Transverse colon (tissue), 4 donors: Measurements from ENCODE around the gene PPFIA1. TPM values are rescaled to one million over a fixed set of nuclear protein-coding genes. Genes with fewer than 3 reads are reported as not detected.

Source experiments
- DNase-seq: peaks from one replicate; pipeline ENCODE4 v3.0.0-alpha.2; 2019
- H3K27ac ChIP-seq, 4 donors: fragments of 200-600 bp; sonication (generic); 2 replicates each; pipeline ENCODE4 v1.5.1; 2016 to 2018; ENCODE audit warnings: inconsistent platforms in 4 of 4
- H3K27me3 ChIP-seq: fragments of 200-600 bp; sonication (generic); 2 replicates; pipeline ENCODE4 v1.5.1; 2017; ENCODE audit warnings: inconsistent platforms
- H3K36me3 ChIP-seq, 4 donors: fragments of 200-600 bp; sonication (generic); 2 replicates each; pipeline ENCODE4 v1.5.1; 2017 to 2019; ENCODE audit warnings: inconsistent platforms in 4 of 4
- H3K4me1 ChIP-seq, 4 donors: fragments of 200-600 bp; sonication (generic); 2 replicates each; pipeline ENCODE4 v1.5.1; 2017 to 2020; ENCODE audit warnings: inconsistent platforms in 4 of 4
- H3K4me3 ChIP-seq, 4 donors: fragments of 200-600 bp; sonication (generic); 1 replicate in 1 of 4; 2 replicates in 3 of 4; pipeline versions ENCODE4 v1.5.1 to v1.6.1; 2017 to 2019; ENCODE audit warnings: inconsistent platforms in 4 of 4
- H3K9me3 ChIP-seq, 2 donors: fragments of 200-600 bp; sonication (generic); 2 replicates each; pipeline ENCODE4 v1.5.1; 2017 to 2019; ENCODE audit warnings: inconsistent platforms in 2 of 2
- EP300 ChIP-seq: sonication (generic); formaldehyde crosslinking; IDR thresholded peaks from one replicate; pipeline ENCODE4 v1.6.1; 2017; ENCODE audit warnings: antibody characterized with exemption, low read depth
- POLR2A ChIP-seq: fragments of 450-650 bp; IDR thresholded peaks from one replicate; pipeline ENCODE4 v1.6.1; 2016; ENCODE audit warnings: antibody characterized with exemption, mild to moderate bottlenecking, moderate library complexity
- POLR2AphosphoS5 ChIP-seq, 3 donors: sonication (generic); formaldehyde crosslinking; IDR thresholded peaks; one replicate each; pipeline ENCODE4 v1.6.1; 2016; ENCODE audit warnings: antibody characterized with exemption in 3 of 3
- WGBS, 2 donors: methylation state at CpG; one replicate each; pipeline ENCODE4 v1.1.5; 2018; ENCODE audit warnings: low coverage in 1 of 2; 5-methylcytosine and 5-hydroxymethylcytosine counted together
- in situ Hi-C, 4 donors: fragments of 200-750 bp; cut with MboI; loops; one replicate each; pipeline versions ENCODE4 v1.15.0 to v1.15.1; 2017; ENCODE audit warnings: low sequenced_read_pairs in 3 of 4, low pct_ligation_motif_present in 1 of 4, low pct_unique_long_range_greater_than_20kb in 1 of 4
- intact Hi-C: fragments of 100-400 bp; cut with DNase I; formaldehyde crosslinking; loops from one replicate; pipeline ENCODE4 v1.15.1; 2023; ENCODE audit warnings: low total_unique reads
- total RNA-seq, 4 donors: library from RNA; depleted of rRNA; stranded (reverse); fragments of >200 nt; gene quantifications; one replicate each; pipeline ENCODE4 v1.1.0, GENCODE V29; 2016
- TF ChIP-seq, protein P1 (sequence below), 5 experiments: fragments of 200-600 bp in 3 of 5; fragments of 450-650 bp in 2 of 5; sonication (generic) in 3 of 5; IDR thresholded peaks; 1 replicate in 2 of 5; 2 replicates in 3 of 5; pipeline ENCODE4 v1.5.1; 2016 to 2017; ENCODE audit warnings: antibody characterized with exemption in 5 of 5, inconsistent platforms in 3 of 5, mild to moderate bottlenecking in 2 of 5, moderate library complexity in 1 of 5

PPFIA1 gene
- total RNA-seq, 4 donors from 2014 or later: 42.6 to 143 (median 72.8) TPM

DNA sequence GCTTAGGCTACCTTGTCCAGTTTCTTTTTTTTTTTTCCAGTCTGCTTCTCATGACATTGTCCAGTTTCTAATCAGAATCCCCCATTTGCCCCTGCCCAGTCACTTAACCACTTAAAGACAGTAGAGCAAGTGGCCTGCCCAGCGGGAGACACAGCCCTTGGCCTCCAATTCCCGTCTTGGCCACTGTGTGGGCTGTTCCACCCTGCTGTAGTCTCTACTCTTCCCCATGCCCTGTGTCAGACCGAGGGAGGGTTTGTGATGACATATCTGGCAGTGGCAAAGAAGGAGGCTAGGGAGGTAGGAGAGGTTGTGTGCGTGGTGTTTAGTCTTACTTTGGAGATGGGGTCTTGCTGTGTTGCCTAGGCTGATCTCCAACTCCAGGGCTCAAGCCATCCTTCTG lies 11.5 kb downstream of the PPFIA1 start:
- Histone ChIP-seq H3K36me3 (peaks cover 0 to 32% (median 6%) of the 10 kb centered on the region in 4 donors), H3K4me1 (peaks cover 0 to 8% (median 0%) of the 10 kb centered on the region in 4 donors), H3K9me3 (no peaks in the 10 kb centered on the region), H3K4me3 (no peak overlapping the region), H3K27ac (no peak overlapping the region), H3K27me3 (no peaks in the 10 kb centered on the region)
- TF ChIP-seq, protein P1, sequence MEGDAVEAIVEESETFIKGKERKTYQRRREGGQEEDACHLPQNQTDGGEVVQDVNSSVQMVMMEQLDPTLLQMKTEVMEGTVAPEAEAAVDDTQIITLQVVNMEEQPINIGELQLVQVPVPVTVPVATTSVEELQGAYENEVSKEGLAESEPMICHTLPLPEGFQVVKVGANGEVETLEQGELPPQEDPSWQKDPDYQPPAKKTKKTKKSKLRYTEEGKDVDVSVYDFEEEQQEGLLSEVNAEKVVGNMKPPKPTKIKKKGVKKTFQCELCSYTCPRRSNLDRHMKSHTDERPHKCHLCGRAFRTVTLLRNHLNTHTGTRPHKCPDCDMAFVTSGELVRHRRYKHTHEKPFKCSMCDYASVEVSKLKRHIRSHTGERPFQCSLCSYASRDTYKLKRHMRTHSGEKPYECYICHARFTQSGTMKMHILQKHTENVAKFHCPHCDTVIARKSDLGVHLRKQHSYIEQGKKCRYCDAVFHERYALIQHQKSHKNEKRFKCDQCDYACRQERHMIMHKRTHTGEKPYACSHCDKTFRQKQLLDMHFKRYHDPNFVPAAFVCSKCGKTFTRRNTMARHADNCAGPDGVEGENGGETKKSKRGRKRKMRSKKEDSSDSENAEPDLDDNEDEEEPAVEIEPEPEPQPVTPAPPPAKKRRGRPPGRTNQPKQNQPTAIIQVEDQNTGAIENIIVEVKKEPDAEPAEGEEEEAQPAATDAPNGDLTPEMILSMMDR (IDR thresholded peaks at IDR 0.05): no peak
- TF ChIP-seq POLR2AphosphoS5 (IDR thresholded peaks at IDR 0.05) (no peak), EP300 (no peak), POLR2A (no peak)
- 97% methylated on average over 4 of the region's 4 CpGs; no CpG with 5 or more reads in 1 of the 2 donors for WGBS, 2 donors
- intact Hi-C loops (no loop called here), in situ Hi-C loops (no loop called here)
- DNase-seq: no peak

DNA sequence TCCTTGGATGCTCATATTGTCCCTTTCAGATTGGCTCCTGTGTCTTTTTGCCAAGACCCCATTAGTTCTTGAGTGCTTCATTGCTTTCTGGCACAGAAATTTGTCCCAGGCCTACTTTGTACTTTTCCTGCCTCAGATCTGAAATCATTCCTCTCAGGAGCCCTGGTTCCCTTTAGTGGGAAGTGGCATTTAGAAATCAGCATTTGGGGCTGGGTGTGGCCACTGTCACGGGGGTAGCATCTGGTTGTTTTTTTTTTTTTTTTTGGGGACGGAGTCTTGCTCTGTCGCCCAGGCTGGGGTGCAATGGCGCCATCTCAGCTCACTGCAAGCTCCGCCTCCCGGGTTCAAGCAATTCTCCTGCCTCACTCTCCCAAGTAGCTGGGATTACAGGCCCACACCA lies 18.2 kb downstream of the PPFIA1 start:
- no peak overlapping the region for H3K4me3 ChIP-seq
- H3K9me3 ChIP-seq: no peaks in the 10 kb centered on the region
- peaks cover 0 to 15% (median 6%) of the 10 kb centered on the region in 4 donors for H3K36me3 ChIP-seq
- in situ Hi-C loops: no loop called here
- no peaks in the 10 kb centered on the region for H3K4me1 ChIP-seq
- no peak overlapping the region for H3K27ac ChIP-seq
- intact Hi-C loops: no loop called here
- no peak for DNase-seq
- WGBS, 2 donors: 91 to 96% methylated on average over 3 to 6 of the region's 6 CpGs
- TF ChIP-seq POLR2A: no peak
- no peak for TF ChIP-seq POLR2AphosphoS5 (IDR thresholded peaks at IDR 0.05)
- TF ChIP-seq, protein P1 (IDR thresholded peaks at IDR 0.05): no peak
- TF ChIP-seq EP300: no peak
- H3K27me3 ChIP-seq: no peaks in the 10 kb centered on the region

DNA sequence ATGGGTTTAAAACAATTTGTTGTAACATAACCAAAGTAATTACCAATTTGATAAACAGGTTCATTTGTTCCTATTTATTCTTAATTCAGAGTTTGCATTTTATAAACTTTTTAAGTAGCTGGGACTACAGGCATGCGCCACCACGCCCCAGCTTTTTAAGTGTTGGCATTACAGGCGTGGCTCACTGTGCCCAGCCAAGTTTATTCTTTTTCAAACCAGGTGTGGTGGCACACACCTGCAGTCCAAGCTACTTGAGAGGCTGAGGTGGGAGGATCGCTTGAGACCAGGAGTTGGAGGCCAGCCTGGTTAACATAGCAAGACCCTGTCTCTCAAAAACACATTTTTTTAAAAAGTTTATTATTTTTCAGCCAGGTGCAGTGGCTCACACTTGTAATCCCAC lies 19.1 kb downstream of the PPFIA1 start:
- TF ChIP-seq POLR2A (no peak), POLR2AphosphoS5 (IDR thresholded peaks at IDR 0.05) (no peak), EP300 (no peak)
- TF ChIP-seq, protein P1 (IDR thresholded peaks at IDR 0.05): no peak
- no peaks in the 10 kb centered on the region for H3K9me3 ChIP-seq
- no peaks in the 10 kb centered on the region for H3K27me3 ChIP-seq
- in situ Hi-C loops: no loop called here
- peaks cover 0 to 19% (median 3%) of the 10 kb centered on the region in 4 donors for H3K36me3 ChIP-seq
- DNase-seq: no peak
- no peak overlapping the region for H3K4me3 ChIP-seq
- WGBS, 2 donors: 60 to 93% methylated on average over 1 to 4 of the region's 4 CpGs
- intact Hi-C loops: no loop called here
- no peak overlapping the region for H3K27ac ChIP-seq
- H3K4me1 ChIP-seq: no peaks in the 10 kb centered on the region

DNA sequence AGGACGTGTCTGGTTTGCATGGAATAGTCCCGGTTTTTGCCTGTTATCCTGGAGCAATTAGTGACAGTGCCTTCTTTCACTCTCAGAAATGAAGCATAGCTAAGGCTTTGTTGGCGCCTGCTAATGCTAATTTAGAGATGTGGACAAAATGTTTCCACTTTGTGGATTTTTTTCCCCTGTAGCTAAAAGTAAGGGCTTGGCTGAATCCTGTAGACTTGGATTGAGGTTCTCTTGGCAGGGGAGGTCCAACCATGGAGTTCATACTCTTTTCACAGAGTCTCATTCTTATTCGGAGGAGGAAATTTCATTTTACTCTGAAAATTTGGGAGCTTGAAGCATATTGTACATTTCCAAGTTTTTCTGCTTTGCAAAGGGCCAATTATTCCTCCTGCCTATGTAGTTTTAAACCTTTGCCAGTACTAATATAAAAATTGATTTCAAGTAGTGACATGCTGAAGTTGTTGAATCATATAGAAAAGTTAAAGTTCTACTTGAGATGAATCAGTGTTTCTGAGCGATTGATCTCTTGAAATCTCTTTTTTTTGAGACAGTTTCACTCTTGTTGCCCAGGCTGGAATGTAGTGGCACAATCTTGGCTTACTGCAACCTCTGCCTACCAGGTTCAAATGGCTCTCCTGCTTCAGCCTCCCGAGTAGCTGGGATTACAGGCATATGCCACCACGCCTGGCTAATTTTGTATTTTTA lies 20.0 kb downstream of the PPFIA1 start:
- Histone ChIP-seq H3K36me3 (peaks cover 0 to 19% (median 0%) of the 10 kb centered on the region in 4 donors), H3K4me3 (no peak overlapping the region), H3K9me3 (no peaks in the 10 kb centered on the region), H3K27ac (no peak overlapping the region), H3K4me1 (no peaks in the 10 kb centered on the region), H3K27me3 (no peaks in the 10 kb centered on the region)
- in situ Hi-C loops: no loop called here
- intact Hi-C loops: no loop called here
- 81 to 85% methylated on average over 4 to 7 of the region's 7 CpGs for WGBS, 2 donors
- no peak for DNase-seq
- TF ChIP-seq POLR2AphosphoS5 (IDR thresholded peaks at IDR 0.05) (no peak), POLR2A (no peak), EP300 (no peak)
- TF ChIP-seq, protein P1 (IDR thresholded peaks at IDR 0.05): no peak
